ENCODE data around the gene TARS3.

- no peak for TF ChIP-seq POLR2A (IDR thresholded peaks at IDR 0.05; ENCODE audit: low read length)
- TF ChIP-seq GATA1 (IDR thresholded peaks at IDR 0.05; ENCODE audit: low read depth, low read length): no peak
Measured at GRCh38 chr15:101697488-101697887, 26.8 kb downstream of the TARS3 start.
